Heart left ventricle (tissue), 16 donors: ENCODE data around the gene MYO7B. TPM values are rescaled to one million over a fixed set of nuclear protein-coding genes. Genes with fewer than 3 reads are reported as not detected.

ENCODE experiments used
- ATAC-seq, 4 donors: fragments of 200-7000 bp; cut with Tn5 transposase; one replicate each; pipeline ENCODE4 v1.9.1; 2020 to 2022; ENCODE audit warnings: moderate library complexity in 4 of 4, mild to moderate bottlenecking in 3 of 4, moderate number of reproducible peaks in 1 of 4
- DNase-seq, 5 donors: peaks; one replicate each; pipeline ENCODE4 v3.0.0-alpha.2; 2020
- H3K27ac ChIP-seq, 12 donors: fragments of 200-600 bp; sonication (generic) in 4 of 12; one replicate each; pipeline versions ENCODE4 v1.5.0 to v1.8.0; 2016 to 2022; ENCODE audit warnings: mild to moderate bottlenecking in 2 of 12
- H3K27me3 ChIP-seq, 9 donors: fragments of 200-600 bp; sonication (generic) in 2 of 9; one replicate each; pipeline versions ENCODE4 v1.5.1 to v1.8.0; 2016 to 2022; ENCODE audit warnings: mild to moderate bottlenecking in 3 of 9
- H3K36me3 ChIP-seq, 9 donors: fragments of 200-600 bp; sonication (generic) in 2 of 9; one replicate each; pipeline versions ENCODE4 v1.5.0 to v1.8.0; 2018 to 2022; ENCODE audit warnings: mild to moderate bottlenecking in 2 of 9
- H3K4me1 ChIP-seq, 12 donors: fragments of 200-600 bp; sonication (generic) in 4 of 12; one replicate each; pipeline versions ENCODE4 v1.5.0 to v1.8.0; 2016 to 2022; ENCODE audit warnings: mild to moderate bottlenecking in 3 of 12
- H3K4me3 ChIP-seq, 12 donors: fragments of 200-600 bp; sonication (generic) in 4 of 12; one replicate each; pipeline versions ENCODE4 v1.5.0 to v1.8.0; 2017 to 2022; ENCODE audit warnings: mild to moderate bottlenecking in 9 of 12, moderate library complexity in 4 of 12
- H3K9me3 ChIP-seq, 12 donors: fragments of 200-600 bp; sonication (generic) in 4 of 12; one replicate each; pipeline versions ENCODE4 v1.5.0 to v1.8.0; 2016 to 2022; ENCODE audit warnings: mild to moderate bottlenecking in 1 of 12
- CTCF ChIP-seq, 12 donors: fragments of 200-600 bp; sonication (generic) in 4 of 12; IDR thresholded peaks; one replicate each; pipeline versions ENCODE4 v1.5.0 to v1.8.0; 2018 to 2022; ENCODE audit warnings: antibody characterized with exemption in 12 of 12, mild to moderate bottlenecking in 5 of 12
- POLR2A ChIP-seq, 2 donors: fragments of 450-650 bp; IDR thresholded peaks; one replicate each; pipeline ENCODE4 v1.6.1; 2017; ENCODE audit warnings: antibody characterized with exemption in 2 of 2, mild to moderate bottlenecking in 2 of 2, moderate library complexity in 2 of 2
- WGBS, 4 donors: extraction: QIAGEN DNeasy Blood & Tissue Kit in 2 of 4; methylation state at CpG; one replicate each; pipeline versions ENCODE4 v1.1.5 to v1.1.7; 2013 to 2018; 5-methylcytosine and 5-hydroxymethylcytosine counted together
- intact Hi-C, 10 donors: fragments of 100-400 bp; cut with DNase I; formaldehyde crosslinking; loops; one replicate each; pipeline versions ENCODE4 v1.11.1 to v1.14.2; 2022
- polyA plus RNA-seq, 2 donors: library from polyadenylated mRNA; stranded (reverse); fragments of 200-250 nt; gene quantifications; one replicate each; pipeline ENCODE4 v1.2.3, GENCODE V29; 2013
- total RNA-seq, 9 donors: library from RNA; depleted of rRNA in 2 of 9; stranded (reverse); fragments of >200 nt in 2 of 9; fragmentation: NEBNext Ultra II Directional in 3 of 9; extraction: Animal tissue kit (Norgen Biotek cat#: 25700) in 3 of 9; gene quantifications; one replicate each; pipeline versions ENCODE4 v1.1.0 to v1.2.4, GENCODE V29; 2016 to 2023
- donor health status: ischemic (EF 13 %, LVEDD 7.1; RV severe dilation, severe dysfunction).
- donor health status: healthy with polysubstance abuse.
- donor health status: DM: no; HTN: yes; CAD: no.
- donor health status: DM: no; HTN: no; CAD: no.
- donor health status: ischemic (EF 25% LVEDD 6.9; RV normal size, moderate dysfunction).
- donor health status: ischemic (EF 25% LVEDD 5.7; RV mildly dilated, moderate dysfunction).
- donor health status: healthy.
- donor health status: DM: yes; HTN: yes; CAD: no.
- donor health status: ischemic (EF 35%, LVEDD 5.7; RV mildly dilated, moderate dysfunction).
- donor health status: nonischemic (EF 11% LVEDD 7.7; RV severe dilation, severe dysfunction).
- donor health status: DM: yes; HTN: yes; CAD: no.
- donor health status: PGD.
- donor health status: ischemic (EF 29% LVEDD 5.4; RV normal size, mild dysfunction).
- donor health status: nonischemic (EF 23%, LVEDD 6.1; RV moderate dilation, normal function).

The MYO7B gene
- total and polyA plus RNA-seq, 11 donors: 0.20 to 2.1 (median 0.90) TPM

- DNase-seq (no peak), ATAC-seq (no peak)
- intact Hi-C loops: loop anchor here in 1 of 10 donors (5.0 kb wide), 1 partner anchor 46 kb away; the partner anchor contains the start of gene IWS1
- Histone ChIP-seq H3K4me3 (no peak overlapping the region), H3K27me3 (no peaks in the 10 kb centered on the region), H3K9me3 (no peaks in the 10 kb centered on the region), H3K27ac (no peak overlapping the region), H3K36me3 (no peaks in the 10 kb centered on the region), H3K4me1 (peaks cover 3 to 46% (median 29%) of the 10 kb centered on the region in 12 donors)
- 93 to 97% (median 95%) methylated on average over 5 of the region's 5 CpGs for WGBS, 4 donors
- TF ChIP-seq CTCF (IDR thresholded peaks at IDR 0.05) (no peak), POLR2A (IDR thresholded peaks at IDR 0.05) (no peak)
Observed at GRCh38 chr2:127572841-127573240, 37.4 kb downstream of the MYO7B start.

GRCh38 chr2:127573298-127573697 lies 37.8 kb downstream of the MYO7B start:
- no peaks in the 10 kb centered on the region for H3K27me3 ChIP-seq
- H3K4me3 ChIP-seq: no peak overlapping the region
- TF ChIP-seq POLR2A (IDR thresholded peaks at IDR 0.05) (no peak), CTCF (IDR thresholded peaks at IDR 0.05) (no peak)
- no peaks in the 10 kb centered on the region for H3K9me3 ChIP-seq
- no peaks in the 10 kb centered on the region for H3K36me3 ChIP-seq
- DNase-seq: no peak
- intact Hi-C loops: loop anchor here in 1 of 10 donors (5.0 kb wide), 1 partner anchor 46 kb away; the partner anchor contains the start of gene IWS1
- 94 to 97% (median 95%) methylated on average over 6 of the region's 6 CpGs for WGBS, 4 donors
- H3K27ac ChIP-seq: no peak overlapping the region
- no peak for ATAC-seq
- peaks cover 3 to 43% (median 28%) of the 10 kb centered on the region in 12 donors for H3K4me1 ChIP-seq

- no peak overlapping the region for H3K4me3 ChIP-seq
- no peaks in the 10 kb centered on the region for H3K27me3 ChIP-seq
- 95 to 96% (median 95%) methylated on average over 17 of the region's 17 CpGs for WGBS, 4 donors
- H3K36me3 ChIP-seq: no peaks in the 10 kb centered on the region
- peak in 1 of 5 donors; percentile 7 for DNase-seq
- TF ChIP-seq POLR2A (IDR thresholded peaks at IDR 0.05): no peak
- no peak for TF ChIP-seq CTCF (IDR thresholded peaks at IDR 0.05)
- no peak overlapping the region for H3K27ac ChIP-seq
- no peak for ATAC-seq
- no peaks in the 10 kb centered on the region for H3K9me3 ChIP-seq
- intact Hi-C loops: loop anchor here in 1 of 10 donors (5.0 kb wide), 1 partner anchor 46 kb away; the partner anchor contains the start of gene IWS1
- peaks cover 3 to 39% (median 27%) of the 10 kb centered on the region in 12 donors for H3K4me1 ChIP-seq
Observed at GRCh38 chr2:127573771-127574170, 38.3 kb downstream of the MYO7B start.

GRCh38 chr2:127574656-127575055 lies 39.2 kb downstream of the MYO7B start:
- ATAC-seq: no peak
- intact Hi-C loops: loop anchor here in 1 of 10 donors (5.0 kb wide), 1 partner anchor 47 kb away; the partner anchor contains the start of gene IWS1
- no peak for DNase-seq
- TF ChIP-seq POLR2A (IDR thresholded peaks at IDR 0.05) (no peak), CTCF (IDR thresholded peaks at IDR 0.05) (no peak)
- Histone ChIP-seq H3K27ac (no peak overlapping the region), H3K4me1 (peaks cover 3 to 30% (median 18%) of the 10 kb centered on the region in 12 donors), H3K27me3 (no peaks in the 10 kb centered on the region), H3K36me3 (no peaks in the 10 kb centered on the region), H3K9me3 (no peaks in the 10 kb centered on the region), H3K4me3 (no peak overlapping the region)
- WGBS, 4 donors: 90 to 97% (median 95%) methylated on average over 3 of the region's 3 CpGs
